Neural progenitor cell (in vitro differentiated cells): ENCODE measurements around the gene MYCBP2. TPM values are rescaled to one million over a fixed set of nuclear protein-coding genes. Genes with fewer than 3 reads are reported as not detected.
"Not testable (repeated sequence)": the region's sequence is repeated elsewhere in the genome, so short reads cannot be mapped to it uniquely, and the experiment has no call there.

ENCODE experiments used
- DNase-seq: peaks from one replicate; pipeline ENCODE4 v3.0.0-alpha.2; 2016; ENCODE audit warnings: low spot score
- H2AFZ ChIP-seq: fragments of 200-600 bp; sonication (generic); replicated peaks from 2 replicates; pipeline ENCODE4 v1.6.1; 2016; ENCODE audit warnings: antibody characterized with exemption
- H3F3A ChIP-seq: fragments of 200-600 bp; sonication (generic); 2 replicates; pipeline ENCODE4 v1.6.1; 2016; ENCODE audit warnings: antibody characterized with exemption, low read depth
- H3K27ac ChIP-seq: fragments of 200-600 bp; sonication (generic); 2 replicates; pipeline ENCODE4 v1.5.1; 2016; ENCODE audit warnings: mild to moderate bottlenecking
- H3K27me3 ChIP-seq: fragments of 200-600 bp; sonication (generic); 2 replicates; pipeline ENCODE4 v1.6.1; 2016; ENCODE audit warnings: mild to moderate bottlenecking, moderate library complexity
- H3K36me3 ChIP-seq: fragments of 200-600 bp; sonication (generic); 2 replicates; pipeline ENCODE4 v1.5.1; 2016
- H3K4me1 ChIP-seq: fragments of 200-600 bp; sonication (generic); 2 replicates; pipeline ENCODE4 v1.6.1; 2016; ENCODE audit warnings: mixed run types
- H3K4me2 ChIP-seq: fragments of 200-600 bp; sonication (generic); 2 replicates; pipeline ENCODE4 v1.6.1; 2016
- H3K4me3 ChIP-seq: fragments of 200-600 bp; sonication (generic); 2 replicates; pipeline ENCODE4 v1.5.1; 2016
- H3K79me2 ChIP-seq: fragments of 200-600 bp; sonication (generic); 2 replicates; pipeline ENCODE4 v1.6.1; 2016; ENCODE audit warnings: low read depth
- H3K9ac ChIP-seq: fragments of 200-600 bp; sonication (generic); 2 replicates; pipeline ENCODE4 v1.6.1; 2016
- H3K9me3 ChIP-seq: fragments of 200-600 bp; sonication (generic); 2 replicates; pipeline ENCODE4 v1.5.1; 2016; ENCODE audit warnings: low read depth
- H4K20me1 ChIP-seq: fragments of 200-600 bp; sonication (generic); 2 replicates; pipeline ENCODE4 v1.6.1; 2016; ENCODE audit warnings: low read depth
- H3K27ac Mint-ChIP-seq: 3 replicates; pipeline ENCODE4 v1.8.0; 2021; ENCODE audit warnings: mixed read lengths
- H3K27me3 Mint-ChIP-seq: 2 replicates; pipeline ENCODE4 v1.8.0; 2022; ENCODE audit warnings: low read depth, mild to moderate bottlenecking, inconsistent platforms, moderate library complexity, mixed read lengths; ENCODE audit not compliant: insufficient read depth
- H3K36me3 Mint-ChIP-seq: 3 replicates; pipeline ENCODE4 v1.8.0; 2021; ENCODE audit warnings: mixed read lengths
- H3K4me1 Mint-ChIP-seq: 3 replicates; pipeline ENCODE4 v1.8.0; 2021; ENCODE audit warnings: mixed read lengths
- H3K4me3 Mint-ChIP-seq: 3 replicates; pipeline ENCODE4 v1.8.0; 2021; ENCODE audit warnings: mild to moderate bottlenecking, moderate library complexity, mixed read lengths
- H3K9me3 Mint-ChIP-seq: 3 replicates; pipeline ENCODE4 v1.8.0; 2020; ENCODE audit warnings: mixed read lengths
- EZH2 ChIP-seq: fragments of 200-600 bp; sonication (generic); IDR thresholded peaks from 2 replicates; pipeline ENCODE4 v1.6.1; 2017; ENCODE audit warnings: antibody characterized with exemption, mild to moderate bottlenecking, moderate library complexity
- EZH2phosphoT487 ChIP-seq: fragments of 200-600 bp; sonication (generic); IDR thresholded peaks from 2 replicates; pipeline ENCODE4 v1.6.1; 2017; ENCODE audit warnings: antibody characterized with exemption
- total RNA-seq: library from RNA; depleted of rRNA; stranded (reverse); fragments of >200 nt; gene quantifications from 2 replicates; pipeline ENCODE4 v1.2.3, GENCODE V29; 2015; ENCODE audit warnings: low replicate concordance
- TF ChIP-seq, protein P1 (sequence below): fragments of 200-600 bp; sonication (generic); IDR thresholded peaks from 2 replicates; pipeline ENCODE4 v1.5.1; 2017; ENCODE audit warnings: antibody characterized with exemption, mild to moderate bottlenecking

The MYCBP2 gene
- total RNA-seq, 1 donor from 2014 or later, result 37.8 TPM

- Histone ChIP-seq H3K4me3 (no peak overlapping the region), H4K20me1 (no peaks in the 10 kb centered on the region), H3K79me2 (no peaks in the 10 kb centered on the region), H3K4me1 (no peaks in the 10 kb centered on the region), H3K27ac (no peak overlapping the region), H3K4me2 (no peak overlapping the region), H3K9me3 (no peaks in the 10 kb centered on the region), H2AFZ (no peak overlapping the region), H3F3A (no peaks in the 10 kb centered on the region), H3K27me3 (no peaks in the 10 kb centered on the region), H3K36me3 (no peaks in the 10 kb centered on the region), H3K9ac (no peak overlapping the region)
- H3K9me3 Mint-ChIP-seq, result no peaks in the 10 kb centered on the region
- no peak overlapping the region for H3K27ac Mint-ChIP-seq
- H3K36me3 Mint-ChIP-seq, result peaks cover 19% of the 10 kb centered on the region
- H3K4me1 Mint-ChIP-seq, result no peaks in the 10 kb centered on the region
- H3K27me3 Mint-ChIP-seq, result no peaks in the 10 kb centered on the region
- TF ChIP-seq, protein P1, sequence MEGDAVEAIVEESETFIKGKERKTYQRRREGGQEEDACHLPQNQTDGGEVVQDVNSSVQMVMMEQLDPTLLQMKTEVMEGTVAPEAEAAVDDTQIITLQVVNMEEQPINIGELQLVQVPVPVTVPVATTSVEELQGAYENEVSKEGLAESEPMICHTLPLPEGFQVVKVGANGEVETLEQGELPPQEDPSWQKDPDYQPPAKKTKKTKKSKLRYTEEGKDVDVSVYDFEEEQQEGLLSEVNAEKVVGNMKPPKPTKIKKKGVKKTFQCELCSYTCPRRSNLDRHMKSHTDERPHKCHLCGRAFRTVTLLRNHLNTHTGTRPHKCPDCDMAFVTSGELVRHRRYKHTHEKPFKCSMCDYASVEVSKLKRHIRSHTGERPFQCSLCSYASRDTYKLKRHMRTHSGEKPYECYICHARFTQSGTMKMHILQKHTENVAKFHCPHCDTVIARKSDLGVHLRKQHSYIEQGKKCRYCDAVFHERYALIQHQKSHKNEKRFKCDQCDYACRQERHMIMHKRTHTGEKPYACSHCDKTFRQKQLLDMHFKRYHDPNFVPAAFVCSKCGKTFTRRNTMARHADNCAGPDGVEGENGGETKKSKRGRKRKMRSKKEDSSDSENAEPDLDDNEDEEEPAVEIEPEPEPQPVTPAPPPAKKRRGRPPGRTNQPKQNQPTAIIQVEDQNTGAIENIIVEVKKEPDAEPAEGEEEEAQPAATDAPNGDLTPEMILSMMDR, result no peak
- TF ChIP-seq EZH2phosphoT487, result no peak
- no peak for TF ChIP-seq EZH2
- no peak overlapping the region for H3K4me3 Mint-ChIP-seq
- no peak for DNase-seq
Measured at GRCh38 chr13:77262198-77262597, 64.7 kb downstream of the MYCBP2 start.

DNA sequence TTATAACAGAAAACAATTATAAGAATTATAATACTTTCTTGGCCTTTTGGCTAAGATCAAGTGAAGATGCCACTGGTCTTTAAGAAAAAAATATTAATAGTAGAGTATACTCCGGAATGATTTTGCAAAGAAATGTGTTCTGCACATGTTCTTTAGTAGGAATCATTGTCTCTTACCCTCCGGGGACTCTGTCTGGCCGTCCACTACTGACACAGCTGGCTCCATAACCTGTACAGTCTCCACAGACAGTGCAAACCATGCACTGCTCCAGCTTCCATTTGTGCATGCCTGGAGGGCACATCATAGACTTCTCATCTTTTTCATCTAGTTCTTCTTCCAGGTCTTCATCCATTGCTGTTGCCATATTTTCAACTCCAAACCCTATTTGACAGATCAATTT is 75.9 kb downstream of the MYCBP2 start:
- H3K9ac ChIP-seq, result no peak overlapping the region
- H4K20me1 ChIP-seq, result no peaks in the 10 kb centered on the region
- Mint-ChIP-seq H3K4me3 (no peak overlapping the region), H3K36me3 (peaks cover 16% of the 10 kb centered on the region), H3K9me3 (no peaks in the 10 kb centered on the region), H3K27me3 (no peaks in the 10 kb centered on the region), H3K4me1 (no peaks in the 10 kb centered on the region), H3K27ac (no peak overlapping the region)
- no peak overlapping the region for H3K4me3 ChIP-seq
- H3K27ac ChIP-seq, result no peak overlapping the region
- DNase-seq, result no peak
- H2AFZ ChIP-seq, result no peak overlapping the region
- no peaks in the 10 kb centered on the region for H3K79me2 ChIP-seq
- H3K4me1 ChIP-seq, result no peaks in the 10 kb centered on the region
- no peak overlapping the region for H3K4me2 ChIP-seq
- no peaks in the 10 kb centered on the region for H3K27me3 ChIP-seq
- no peaks in the 10 kb centered on the region for H3K9me3 ChIP-seq
- no peak for TF ChIP-seq EZH2phosphoT487
- TF ChIP-seq, protein P1, result no peak
- TF ChIP-seq EZH2, result no peak
- peaks cover 1% of the 10 kb centered on the region for H3K36me3 ChIP-seq
- no peaks in the 10 kb centered on the region for H3F3A ChIP-seq

- not testable (repeated sequence) for H3F3A ChIP-seq, H3K4me1 ChIP-seq, H3K36me3 ChIP-seq, H3K9ac ChIP-seq, H3K27ac ChIP-seq, H2AFZ ChIP-seq, H3K27me3 ChIP-seq, H3K9me3 ChIP-seq, H3K4me3 Mint-ChIP-seq, H3K27ac Mint-ChIP-seq, H3K79me2 ChIP-seq, H3K4me2 ChIP-seq, H3K4me1 Mint-ChIP-seq, DNase-seq, H3K27me3 Mint-ChIP-seq, H3K4me3 ChIP-seq, H3K9me3 Mint-ChIP-seq, H4K20me1 ChIP-seq
- peaks cover 18% of the 10 kb centered on the region for H3K36me3 Mint-ChIP-seq
Measured at GRCh38 chr13:77245224-77245623, 81.7 kb downstream of the MYCBP2 start.

DNA sequence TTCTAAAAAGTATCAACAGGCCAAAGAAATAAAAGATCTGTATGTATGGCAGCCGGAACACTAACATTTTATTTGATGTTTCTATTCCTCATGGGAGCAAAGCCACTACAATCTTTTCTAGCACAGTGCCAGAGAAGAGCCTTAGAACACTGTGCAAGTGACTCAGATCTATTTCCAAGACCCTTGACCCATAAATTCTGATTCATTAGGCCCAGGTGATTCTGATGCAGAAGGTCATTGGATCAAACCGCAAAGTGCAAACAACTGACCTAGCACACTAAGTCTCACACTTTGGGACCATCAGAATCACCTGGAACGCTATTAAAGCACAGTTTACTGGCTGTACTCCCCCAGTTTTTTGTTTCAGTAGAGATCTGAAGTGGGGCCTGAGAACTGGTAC is 87.6 kb downstream of the MYCBP2 start:
- TF ChIP-seq, protein P1, result no peak
- no peak for TF ChIP-seq EZH2
- TF ChIP-seq EZH2phosphoT487, result no peak
- peaks cover 3% of the 10 kb centered on the region for H3F3A ChIP-seq
- H3K79me2 ChIP-seq, result no peaks in the 10 kb centered on the region
- DNase-seq, result no peak
- Mint-ChIP-seq H3K27me3 (no peaks in the 10 kb centered on the region), H3K4me1 (no peaks in the 10 kb centered on the region), H3K9me3 (no peaks in the 10 kb centered on the region), H3K27ac (no peak overlapping the region), H3K4me3 (no peak overlapping the region), H3K36me3 (peaks cover 4% of the 10 kb centered on the region)
- no peak overlapping the region for H3K9ac ChIP-seq
- no peak overlapping the region for H2AFZ ChIP-seq
- no peaks in the 10 kb centered on the region for H3K4me1 ChIP-seq
- no peak overlapping the region for H3K27ac ChIP-seq
- no peak overlapping the region for H3K4me2 ChIP-seq
- no peaks in the 10 kb centered on the region for H3K27me3 ChIP-seq
- no peaks in the 10 kb centered on the region for H4K20me1 ChIP-seq
- no peaks in the 10 kb centered on the region for H3K9me3 ChIP-seq
- H3K36me3 ChIP-seq, result no peaks in the 10 kb centered on the region
- H3K4me3 ChIP-seq, result no peak overlapping the region
